Mesothelial cell of epicardium (in vitro differentiated cells): ENCODE results near the gene BDH2. TPM values are rescaled to one million over a fixed set of nuclear protein-coding genes. Genes with fewer than 3 reads are reported as not detected.
A peak's percentile ranks its signal among the peaks of the same experiment; 100 is the strongest.

Experiments used
- DNase-seq, 2 experiments: peaks; one replicate each; pipeline ENCODE4 v3.0.0; 2021; ENCODE audit warnings: low spot score in 2 of 2; ENCODE audit not compliant: unreplicated experiment in 2 of 2
- H3K27ac Mint-ChIP-seq: 2 replicates; pipeline ENCODE4 v1.8.0; 2021; ENCODE audit warnings: mixed read lengths
- H3K27me3 Mint-ChIP-seq: 2 replicates; pipeline ENCODE4 v1.8.0; 2021; ENCODE audit warnings: low read depth, mixed read lengths
- H3K36me3 Mint-ChIP-seq: 2 replicates; pipeline ENCODE4 v1.8.0; 2021; ENCODE audit warnings: mixed read lengths
- H3K4me1 Mint-ChIP-seq: 2 replicates; pipeline ENCODE4 v1.8.0; 2021; ENCODE audit warnings: mixed read lengths
- H3K4me3 Mint-ChIP-seq: 2 replicates; pipeline ENCODE4 v1.8.0; 2021; ENCODE audit warnings: mild to moderate bottlenecking, moderate library complexity, mixed read lengths
- H3K9me3 Mint-ChIP-seq: 2 replicates; pipeline ENCODE4 v1.8.0; 2021; ENCODE audit warnings: mixed read lengths
- total RNA-seq: library from RNA; stranded (reverse); gene quantifications from 3 replicates; pipeline ENCODE4 v1.2.1, GENCODE V29; 2021
- TF ChIP-seq, protein P1 (sequence below): fragments of 200-600 bp; sonication (generic); IDR thresholded peaks from one replicate; pipeline ENCODE4 v1.5.0; 2021; ENCODE audit warnings: antibody characterized with exemption; ENCODE audit not compliant: unreplicated experiment

The BDH2 gene
- total RNA-seq, 1 donor from 2014 or later, result 102 TPM

DNA sequence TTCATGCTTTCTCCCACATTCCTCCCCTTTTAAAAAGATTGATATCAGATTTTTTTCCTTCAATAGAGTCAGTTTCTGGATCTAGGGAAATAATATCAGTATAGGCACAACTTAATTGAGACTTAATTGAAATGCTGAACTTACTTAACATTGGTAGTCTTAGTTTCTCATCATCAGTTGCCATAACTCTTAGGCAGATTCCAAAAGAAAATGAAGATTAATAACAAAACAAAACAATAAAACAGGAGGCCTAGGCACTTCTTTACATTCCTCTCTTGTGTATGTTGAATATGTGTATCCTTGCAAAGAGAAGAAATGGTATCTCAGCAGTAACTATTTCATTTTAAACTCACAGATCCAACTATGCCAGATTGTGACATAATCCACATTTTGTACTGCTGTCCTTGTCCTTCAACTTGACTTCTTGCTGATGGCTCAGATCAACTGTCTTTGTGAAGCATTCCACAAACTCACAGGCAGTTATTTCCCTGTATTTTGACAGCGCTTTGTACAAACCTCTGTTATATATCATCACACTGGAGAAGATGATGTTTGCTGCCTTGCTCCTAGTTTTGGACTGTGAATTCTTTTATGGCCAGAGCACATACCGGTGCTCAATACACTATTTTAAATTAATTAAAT is 14.0 kb downstream of the BDH2 start:
- Mint-ChIP-seq H3K27me3 (no peaks in the 10 kb centered on the region), H3K9me3 (no peaks in the 10 kb centered on the region), H3K27ac (no peak overlapping the region), H3K4me3 (no peak overlapping the region), H3K36me3 (peaks cover 31% of the 10 kb centered on the region), H3K4me1 (no peaks in the 10 kb centered on the region)
- no peak for DNase-seq
- TF ChIP-seq, protein P1, sequence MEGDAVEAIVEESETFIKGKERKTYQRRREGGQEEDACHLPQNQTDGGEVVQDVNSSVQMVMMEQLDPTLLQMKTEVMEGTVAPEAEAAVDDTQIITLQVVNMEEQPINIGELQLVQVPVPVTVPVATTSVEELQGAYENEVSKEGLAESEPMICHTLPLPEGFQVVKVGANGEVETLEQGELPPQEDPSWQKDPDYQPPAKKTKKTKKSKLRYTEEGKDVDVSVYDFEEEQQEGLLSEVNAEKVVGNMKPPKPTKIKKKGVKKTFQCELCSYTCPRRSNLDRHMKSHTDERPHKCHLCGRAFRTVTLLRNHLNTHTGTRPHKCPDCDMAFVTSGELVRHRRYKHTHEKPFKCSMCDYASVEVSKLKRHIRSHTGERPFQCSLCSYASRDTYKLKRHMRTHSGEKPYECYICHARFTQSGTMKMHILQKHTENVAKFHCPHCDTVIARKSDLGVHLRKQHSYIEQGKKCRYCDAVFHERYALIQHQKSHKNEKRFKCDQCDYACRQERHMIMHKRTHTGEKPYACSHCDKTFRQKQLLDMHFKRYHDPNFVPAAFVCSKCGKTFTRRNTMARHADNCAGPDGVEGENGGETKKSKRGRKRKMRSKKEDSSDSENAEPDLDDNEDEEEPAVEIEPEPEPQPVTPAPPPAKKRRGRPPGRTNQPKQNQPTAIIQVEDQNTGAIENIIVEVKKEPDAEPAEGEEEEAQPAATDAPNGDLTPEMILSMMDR, result no peak

DNA sequence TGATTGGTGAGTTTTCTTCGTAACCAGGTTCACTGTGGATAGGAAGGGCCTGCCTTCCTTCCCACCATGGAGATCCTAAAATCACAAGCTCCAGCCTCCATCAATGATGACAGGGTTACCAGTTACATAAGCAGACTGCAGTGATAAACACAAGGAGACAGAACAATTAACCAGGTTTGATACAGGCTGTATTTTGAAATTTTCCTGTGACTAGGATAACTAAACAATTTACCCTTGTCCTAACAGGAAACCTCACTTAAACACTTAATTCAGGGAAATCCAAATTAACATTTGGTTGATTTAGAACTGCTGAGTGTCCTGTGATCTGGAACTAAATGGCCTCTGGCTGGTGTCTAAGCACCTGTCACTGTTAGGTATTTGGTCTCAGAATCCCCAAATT is 20.0 kb downstream of the BDH2 start:
- no peak overlapping the region for H3K4me3 Mint-ChIP-seq

DNA sequence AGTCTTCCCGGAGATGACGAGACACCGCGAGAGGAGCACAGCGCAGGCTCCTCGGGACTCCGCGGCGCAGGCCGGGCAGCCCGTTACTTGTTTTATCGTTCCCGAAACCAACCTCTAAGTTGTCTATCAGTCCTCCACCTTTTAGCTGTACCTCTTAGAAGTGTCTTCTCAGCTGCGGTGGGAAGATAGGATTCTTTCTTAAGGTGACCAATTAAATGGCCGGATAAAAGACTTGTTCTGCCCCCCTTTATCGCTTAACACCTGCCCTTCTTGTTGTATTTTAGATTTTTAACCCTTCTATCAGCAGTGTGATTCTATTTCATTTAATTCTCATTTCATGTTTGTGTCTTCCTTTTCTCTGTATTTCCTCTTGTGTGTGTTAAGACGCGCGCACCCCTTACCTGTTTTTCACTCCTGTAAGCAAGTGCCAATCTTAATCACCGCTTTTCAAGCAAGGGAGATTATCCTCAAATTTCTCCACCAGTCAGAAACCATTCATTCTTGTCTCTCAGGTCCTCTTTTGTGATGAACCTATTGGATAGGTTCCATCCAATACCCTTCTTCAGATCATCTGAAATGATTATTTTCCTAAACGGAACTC is 22.8 kb downstream of the BDH2 start, which contains the start of gene SLC9B2:
Gene SLC9B2 (minus strand): TSS at position 15 of the 601 bp plus-strand sequence. CDS start 9,211 bp downstream, outside the sequence.
- DNase-seq, result peak in 1 of 2 experiments; percentile 49
- peaks cover 16% of the 10 kb centered on the region for H3K4me1 Mint-ChIP-seq
- peaks cover 16% of the 10 kb centered on the region for H3K36me3 Mint-ChIP-seq
- H3K4me3 Mint-ChIP-seq, result peak within 1 kb of the TSS; percentile 94
- H3K9me3 Mint-ChIP-seq, result no peaks in the 10 kb centered on the region
- H3K27ac Mint-ChIP-seq, result peak within 1 kb of the TSS; percentile 96
- no peaks in the 10 kb centered on the region for H3K27me3 Mint-ChIP-seq
- TF ChIP-seq, protein P1, result no peak

More for the DNA sequence above, 20.0 kb downstream of the BDH2 start:
- H3K36me3 Mint-ChIP-seq, result peaks cover 19% of the 10 kb centered on the region
- DNase-seq, result no peak
- H3K4me1 Mint-ChIP-seq, result peaks cover 16% of the 10 kb centered on the region
- H3K27me3 Mint-ChIP-seq, result no peaks in the 10 kb centered on the region
- no peak overlapping the region for H3K27ac Mint-ChIP-seq
- H3K9me3 Mint-ChIP-seq, result no peaks in the 10 kb centered on the region
- TF ChIP-seq, protein P1, result no peak

DNA sequence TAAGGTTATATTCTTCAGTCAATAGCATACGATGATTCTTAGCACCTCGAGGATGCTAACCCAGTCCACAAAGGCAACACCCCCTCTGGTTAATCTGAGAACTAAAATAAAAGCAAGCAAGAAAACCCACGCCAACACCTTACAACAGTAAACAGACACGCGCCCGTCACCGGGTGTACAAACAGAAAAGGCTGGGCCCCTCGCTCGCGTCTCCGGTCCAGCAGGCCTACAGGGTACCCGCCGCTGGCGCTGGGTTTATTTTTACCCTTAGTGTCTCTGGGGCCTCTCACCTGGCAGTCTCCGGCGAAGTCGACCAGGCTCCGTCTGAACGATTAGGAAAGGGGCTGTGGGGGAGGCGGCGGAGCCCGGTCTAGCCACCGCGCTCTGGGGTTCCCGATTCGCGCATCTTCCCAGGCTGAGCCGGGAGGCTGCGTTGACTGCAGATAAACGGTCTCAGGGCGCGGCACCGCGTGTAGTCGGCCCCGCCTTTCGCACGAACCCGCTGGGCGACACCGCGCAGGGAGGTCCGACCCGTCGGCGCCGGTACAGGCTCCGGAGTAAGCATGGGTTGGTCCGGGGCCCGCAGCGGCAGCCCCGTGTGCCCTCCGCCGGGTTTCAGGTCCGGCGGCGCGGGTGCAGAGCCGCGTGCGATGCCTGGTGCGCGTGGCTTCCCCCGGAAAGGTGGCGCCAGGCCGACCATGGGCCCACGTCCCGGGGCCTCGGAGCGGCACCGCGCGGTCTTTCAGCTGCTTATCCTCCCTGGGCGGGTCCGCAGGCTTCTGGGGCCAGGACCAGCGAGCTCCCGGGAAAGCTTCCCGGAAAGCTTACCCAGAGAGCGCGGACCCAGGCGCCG is 23.5 kb downstream of the BDH2 start:
- H3K4me3 Mint-ChIP-seq, result peak overlapping the region; percentile 94
- TF ChIP-seq, protein P1, result no peak
- H3K36me3 Mint-ChIP-seq, result peaks cover 12% of the 10 kb centered on the region
- no peaks in the 10 kb centered on the region for H3K27me3 Mint-ChIP-seq
- DNase-seq, result peak; percentile 35 to 74
- no peaks in the 10 kb centered on the region for H3K9me3 Mint-ChIP-seq
- peaks cover 16% of the 10 kb centered on the region for H3K4me1 Mint-ChIP-seq
- peak overlapping the region; percentile 96 for H3K27ac Mint-ChIP-seq

DNA sequence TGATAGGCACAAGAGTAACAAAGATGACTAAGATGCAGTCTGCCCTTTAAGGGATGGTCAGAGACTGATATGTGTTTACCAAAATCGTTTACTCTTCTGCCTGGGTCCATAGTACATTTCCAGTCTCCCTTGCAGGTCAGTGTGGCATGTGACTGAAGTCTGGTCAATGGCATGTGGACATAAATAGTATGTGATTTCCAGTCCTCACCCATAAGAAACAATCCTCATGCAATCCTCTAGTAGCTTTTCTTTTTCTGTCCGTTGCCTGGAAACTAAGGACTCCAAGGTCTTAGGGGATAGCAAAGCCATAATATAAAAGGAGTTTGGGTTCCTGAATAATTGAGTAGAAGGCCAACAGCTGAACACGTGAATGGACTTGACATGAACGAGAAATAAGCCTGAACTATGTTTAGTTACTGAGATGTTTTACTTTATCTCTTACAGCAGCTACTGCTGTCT is 24.2 kb downstream of the BDH2 start:
- DNase-seq, result no peak
- no peaks in the 10 kb centered on the region for H3K9me3 Mint-ChIP-seq
- H3K4me1 Mint-ChIP-seq, result peaks cover 16% of the 10 kb centered on the region
- H3K27me3 Mint-ChIP-seq, result no peaks in the 10 kb centered on the region
- peaks cover 7% of the 10 kb centered on the region for H3K36me3 Mint-ChIP-seq
- H3K27ac Mint-ChIP-seq, result peak overlapping the region; percentile 96
- TF ChIP-seq, protein P1, result no peak
- peak overlapping the region; percentile 94 for H3K4me3 Mint-ChIP-seq
